ENCODE data around the gene FLYWCH1. TPM values are rescaled to one million over a fixed set of nuclear protein-coding genes. Genes with fewer than 3 reads are reported as not detected.
"Not testable (repeated sequence)": the region's sequence is repeated elsewhere in the genome, so short reads cannot be mapped to it uniquely, and the experiment has no call there.

FLYWCH1 gene
- total and polyA plus RNA-seq, 5 donors = 28.9 to 43.9 (median 36.1) TPM

GRCh38 chr16:2927010-2927646, 15.4 kb downstream of the FLYWCH1 start:
- Histone ChIP-seq H3K27ac (ENCODE audit: low read length) (no peak overlapping the region), H3K27me3 (ENCODE audit: control insufficient read depth, insufficient read depth) (no peaks in the 10 kb centered on the region), H3K4me3 (ENCODE audit: low read length) (no peak overlapping the region), H3K9me3 (ENCODE audit: control insufficient read depth, low read length) (no peaks in the 10 kb centered on the region), H3K4me1 (ENCODE audit: control insufficient read depth, insufficient read depth, low read length) (no peaks in the 10 kb centered on the region)
- intact Hi-C loops (cut with DNase I) = loop anchor here in 1 of 4 donors (5.0 kb wide), 1 partner anchor 90 kb away; no protein-coding TSS in a partner anchor
- WGBS = 6% methylated on average over 19 of the region's 19 CpGs
- peak; percentile 85 to 89 for ATAC-seq
- peak; percentile 91 to 96 (median 91) for DNase-seq

GRCh38 chr16:2928151-2928550, 16.4 kb downstream of the FLYWCH1 start:
- DNase-seq; H3K9me3 ChIP-seq (ENCODE audit: control insufficient read depth, low read length); H3K4me3 ChIP-seq (ENCODE audit: low read length); H3K4me1 ChIP-seq (ENCODE audit: control insufficient read depth, insufficient read depth, low read length); H3K27me3 ChIP-seq (ENCODE audit: control insufficient read depth, insufficient read depth); H3K27ac ChIP-seq (ENCODE audit: low read length); ATAC-seq: not testable (repeated sequence)
- WGBS = 87% methylated on average over 4 of the region's 4 CpGs
- intact Hi-C loops (cut with DNase I) = loop anchor here in 1 of 4 donors (5.0 kb wide), 1 partner anchor 91 kb away; no protein-coding TSS in a partner anchor

- 83% methylated on average over 11 of the region's 11 CpGs for WGBS
- DNase-seq (no peak), ATAC-seq (no peak)
- Histone ChIP-seq H3K27ac (ENCODE audit: low read length) (no peak overlapping the region), H3K4me3 (ENCODE audit: low read length) (no peak overlapping the region), H3K4me1 (ENCODE audit: control insufficient read depth, insufficient read depth, low read length) (no peaks in the 10 kb centered on the region), H3K9me3 (ENCODE audit: control insufficient read depth, low read length) (no peaks in the 10 kb centered on the region), H3K27me3 (ENCODE audit: control insufficient read depth, insufficient read depth) (no peaks in the 10 kb centered on the region)
- intact Hi-C loops (cut with DNase I) = loop anchor here in 1 of 4 donors (5.0 kb wide), 1 partner anchor 91 kb away; no protein-coding TSS in a partner anchor
Observed at GRCh38 chr16:2928796-2929195, 17.1 kb downstream of the FLYWCH1 start.

GRCh38 chr16:2929693-2930092, 18.0 kb downstream of the FLYWCH1 start:
- no peaks in the 10 kb centered on the region for H3K4me1 ChIP-seq (ENCODE audit: control insufficient read depth, insufficient read depth, low read length)
- WGBS = 93% methylated on average over 14 of the region's 14 CpGs
- H3K9me3 ChIP-seq (ENCODE audit: control insufficient read depth, low read length) = no peaks in the 10 kb centered on the region
- intact Hi-C loops (cut with DNase I) = loop anchor here in 1 of 4 donors (5.0 kb wide), 1 partner anchor 92 kb away; no protein-coding TSS in a partner anchor
- no peaks in the 10 kb centered on the region for H3K27me3 ChIP-seq (ENCODE audit: control insufficient read depth, insufficient read depth)
- H3K4me3 ChIP-seq (ENCODE audit: low read length) = no peak overlapping the region
- ATAC-seq (no peak), DNase-seq (no peak)
- H3K27ac ChIP-seq (ENCODE audit: low read length) = no peak overlapping the region

GRCh38 chr16:2930236-2930635, 18.5 kb downstream of the FLYWCH1 start:
- Histone ChIP-seq H3K4me3 (ENCODE audit: low read length) (no peak overlapping the region), H3K9me3 (ENCODE audit: control insufficient read depth, low read length) (no peaks in the 10 kb centered on the region), H3K4me1 (ENCODE audit: control insufficient read depth, insufficient read depth, low read length) (no peaks in the 10 kb centered on the region), H3K27me3 (ENCODE audit: control insufficient read depth, insufficient read depth) (no peaks in the 10 kb centered on the region), H3K27ac (ENCODE audit: low read length) (no peak overlapping the region)
- no peak for DNase-seq
- WGBS = 95% methylated on average over 15 of the region's 15 CpGs
- intact Hi-C loops (cut with DNase I) = no loop called here
- ATAC-seq = no peak

GRCh38 chr16:2931231-2931914, 19.6 kb downstream of the FLYWCH1 start:
- 91% methylated on average over 13 of the region's 13 CpGs for WGBS
- H3K4me1 ChIP-seq (ENCODE audit: control insufficient read depth, insufficient read depth, low read length); H3K27ac ChIP-seq (ENCODE audit: low read length); H3K9me3 ChIP-seq (ENCODE audit: control insufficient read depth, low read length); H3K4me3 ChIP-seq (ENCODE audit: low read length); ATAC-seq; intact Hi-C loops (cut with DNase I); DNase-seq; H3K27me3 ChIP-seq (ENCODE audit: control insufficient read depth, insufficient read depth): not testable (repeated sequence)

GRCh38 chr16:2933136-2933535, 21.4 kb downstream of the FLYWCH1 start:
- no peak overlapping the region for H3K27ac ChIP-seq (ENCODE audit: low read length)
- DNase-seq = peak in 1 of 3 donors; percentile 32
- no peaks in the 10 kb centered on the region for H3K9me3 ChIP-seq (ENCODE audit: control insufficient read depth, low read length)
- intact Hi-C loops (cut with DNase I) = no loop called here
- 92% methylated on average over 30 of the region's 30 CpGs for WGBS
- H3K4me3 ChIP-seq (ENCODE audit: low read length) = no peak overlapping the region
- no peaks in the 10 kb centered on the region for H3K27me3 ChIP-seq (ENCODE audit: control insufficient read depth, insufficient read depth)
- no peak for ATAC-seq
- no peaks in the 10 kb centered on the region for H3K4me1 ChIP-seq (ENCODE audit: control insufficient read depth, insufficient read depth, low read length)

- Histone ChIP-seq H3K4me3 (ENCODE audit: low read length) (no peak overlapping the region), H3K27ac (ENCODE audit: low read length) (no peak overlapping the region), H3K27me3 (ENCODE audit: control insufficient read depth, insufficient read depth) (no peaks in the 10 kb centered on the region), H3K9me3 (ENCODE audit: control insufficient read depth, low read length) (no peaks in the 10 kb centered on the region), H3K4me1 (ENCODE audit: control insufficient read depth, insufficient read depth, low read length) (no peaks in the 10 kb centered on the region)
- ATAC-seq (no peak), DNase-seq (no peak)
- intact Hi-C loops (cut with DNase I) = no loop called here
- 83% methylated on average over 22 of the region's 22 CpGs for WGBS
Observed at GRCh38 chr16:2933701-2934100, 22.0 kb downstream of the FLYWCH1 start.

GRCh38 chr16:2934450-2934849, 22.7 kb downstream of the FLYWCH1 start:
- intact Hi-C loops (cut with DNase I) = no loop called here
- H3K4me1 ChIP-seq (ENCODE audit: control insufficient read depth, insufficient read depth, low read length) = no peaks in the 10 kb centered on the region
- DNase-seq (peak in 1 of 3 donors; percentile 24), ATAC-seq (no peak)
- H3K9me3 ChIP-seq (ENCODE audit: control insufficient read depth, low read length) = no peaks in the 10 kb centered on the region
- no peak overlapping the region for H3K4me3 ChIP-seq (ENCODE audit: low read length)
- H3K27me3 ChIP-seq (ENCODE audit: control insufficient read depth, insufficient read depth) = no peaks in the 10 kb centered on the region
- no peak overlapping the region for H3K27ac ChIP-seq (ENCODE audit: low read length)
- WGBS = 91% methylated on average over 15 of the region's 15 CpGs

GRCh38 chr16:2936436-2937011, 24.8 kb downstream of the FLYWCH1 start:
- WGBS = 92% methylated on average over 22 of the region's 22 CpGs
- Histone ChIP-seq H3K4me3 (ENCODE audit: low read length) (no peak overlapping the region), H3K9me3 (ENCODE audit: control insufficient read depth, low read length) (no peaks in the 10 kb centered on the region), H3K4me1 (ENCODE audit: control insufficient read depth, insufficient read depth, low read length) (no peaks in the 10 kb centered on the region), H3K27me3 (ENCODE audit: control insufficient read depth, insufficient read depth) (no peaks in the 10 kb centered on the region), H3K27ac (ENCODE audit: low read length) (no peak overlapping the region)
- DNase-seq = no peak
- intact Hi-C loops (cut with DNase I) = no loop called here
- peak in 1 of 2 donors; percentile 30 for ATAC-seq

GRCh38 chr16:2937170-2937569, 25.4 kb downstream of the FLYWCH1 start:
- intact Hi-C loops (cut with DNase I) = no loop called here
- DNase-seq (no peak), ATAC-seq (peak in 1 of 2 donors; percentile 7)
- Histone ChIP-seq H3K4me3 (ENCODE audit: low read length) (no peak overlapping the region), H3K27ac (ENCODE audit: low read length) (no peak overlapping the region), H3K9me3 (ENCODE audit: control insufficient read depth, low read length) (no peaks in the 10 kb centered on the region), H3K4me1 (ENCODE audit: control insufficient read depth, insufficient read depth, low read length) (no peaks in the 10 kb centered on the region), H3K27me3 (ENCODE audit: control insufficient read depth, insufficient read depth) (no peaks in the 10 kb centered on the region)
- 92% methylated on average over 24 of the region's 24 CpGs for WGBS
